ENCODE data around the gene PALLD.

DNA sequence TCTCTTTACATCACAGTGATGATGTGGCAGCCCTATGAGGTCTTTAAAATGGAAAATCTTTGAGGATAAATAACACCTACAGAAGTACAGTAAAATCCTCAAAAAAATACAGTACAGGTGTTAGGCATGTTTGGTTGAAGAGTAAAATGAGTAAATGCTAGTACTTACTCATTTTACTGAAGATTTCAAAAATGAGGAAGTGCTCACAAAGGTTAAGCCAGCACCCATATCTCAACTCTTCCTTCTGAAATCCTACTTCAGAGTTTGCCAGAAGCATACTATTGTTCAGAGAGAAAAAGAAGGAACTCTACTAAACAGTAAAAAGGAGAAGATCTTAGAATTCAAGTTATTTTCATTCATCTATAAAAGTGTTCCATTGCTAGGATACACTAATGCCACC is 382.3 kb downstream of the PALLD start:
- no peak for TF ChIP-seq CTCF (IDR thresholded peaks at IDR 0.05)
- TF ChIP-seq POLR2A (IDR thresholded peaks at IDR 0.05): no peak

Measured in gastroesophageal sphincter (tissue), 3 donors.